K562 (cell line): Measurements from ENCODE around the gene TANC1. TPM values are rescaled to one million over a fixed set of nuclear protein-coding genes. Genes with fewer than 3 reads are reported as not detected.
A peak's percentile ranks its signal among the peaks of the same experiment; 100 is the strongest.

ENCODE experiments used
- ATAC-seq: fragments of 200-7000 bp; cut with Tn5 transposase; 3 replicates; pipeline ENCODE4 v1.9.1; 2020; ENCODE audit warnings: moderate library complexity
- BruUV-seq: library from RNA; stranded (reverse); fragments of 400-500 nt; replicated peaks from 2 replicates; lab custom pipeline; 2021; lab: Mats Ljungman, UMichigan
- CTCF ChIA-PET: fragments of 300-600 bp; formaldehyde crosslinking; extraction: SDS; loops from one replicate; lab custom pipeline; 2021; ENCODE audit warnings: low intra/inter-chr PET ratio; lab: Yijun Ruan, JAX
- POLR2A ChIA-PET: fragments of 300-600, 350-650 bp; sonication (Branson Sonifier 250); formaldehyde crosslinking; extraction: SDS; loops from one replicate; lab custom pipeline; 2021; ENCODE audit warnings: antibody characterized with exemption, inconsistent platforms; lab: Yijun Ruan, JAX
- DNase-seq, 4 experiments: peaks; one replicate each; pipeline versions ENCODE4 v3.0.0 to v3.0.0-alpha.2; 2011 to 2018; ENCODE audit warnings: low spot score in 3 of 4, mixed read lengths in 3 of 4; ENCODE audit errors: extremely low read depth in 1 of 4
- FAIRE-seq: peaks from 2 replicates; lab custom pipeline; 2011; peaks lifted over from hg19 to GRCh38; lab: Jason Lieb, UNC
- H2AFZ ChIP-seq: 2 replicates; pipeline ENCODE4 v1.6.0; 2011; ENCODE audit warnings: low read depth, low read length, control low read depth, inconsistent platforms
- H3K27ac ChIP-seq: fragments of 200-600 bp; 3 replicates; pipeline ENCODE4 v1.8.0; 2011; ENCODE audit warnings: low read depth, mild to moderate bottlenecking, control low read depth, inconsistent platforms, low read length, moderate library complexity, mixed read lengths; ENCODE audit errors: extremely low read depth
- H3K27me3 ChIP-seq, 2 experiments: fragments of 300-600 bp in 1 of 2; 2 replicates in 1 of 2; 3 replicates in 1 of 2; pipeline versions ENCODE4 v1.6.0 to v1.8.0; 2011; ENCODE audit warnings: inconsistent platforms in 2 of 2, low read length in 2 of 2, mild to moderate bottlenecking in 1 of 2, mixed read lengths in 1 of 2, moderate library complexity in 1 of 2; ENCODE audit not compliant: control insufficient read depth in 2 of 2, insufficient read depth in 2 of 2
- H3K36me3 ChIP-seq: fragments of 300-600 bp; 3 replicates; pipeline ENCODE4 v1.8.0; 2011; ENCODE audit warnings: mild to moderate bottlenecking, low read length, inconsistent platforms; ENCODE audit not compliant: control insufficient read depth, insufficient read depth
- H3K4me1 ChIP-seq, 2 experiments: fragments of 200-600 bp in 1 of 2; replicated peaks in 1 of 2; 2 replicates in 1 of 2; 3 replicates in 1 of 2; pipeline versions ENCODE4 v1.5.1 to v1.8.0; 2011; ENCODE audit warnings: inconsistent platforms in 2 of 2, low read length in 2 of 2, mild to moderate bottlenecking in 1 of 2, mixed read lengths in 1 of 2, moderate library complexity in 1 of 2; ENCODE audit not compliant: control insufficient read depth in 2 of 2, insufficient read depth in 2 of 2
- H3K4me2 ChIP-seq: 2 replicates; pipeline ENCODE4 v1.6.1; 2011; ENCODE audit warnings: low read length, control low read depth, inconsistent platforms, mixed read lengths; ENCODE audit not compliant: insufficient read depth
- H3K4me3 ChIP-seq: fragments of 200-600 bp; sonication (generic), shearing (Covaris generic); 2 replicates; pipeline ENCODE4 v1.5.1; 2016; ENCODE audit warnings: control low read depth, inconsistent platforms
- H3K79me2 ChIP-seq: fragments of 200-600 bp; 3 replicates; pipeline ENCODE4 v1.8.0; 2011; ENCODE audit warnings: low read length, inconsistent platforms; ENCODE audit not compliant: control insufficient read depth, insufficient read depth
- H3K9ac ChIP-seq, 2 experiments: 2 replicates each; pipeline versions ENCODE4 v1.6.0 to v1.6.1; 2011; ENCODE audit warnings: low read depth in 2 of 2, low read length in 2 of 2, control low read depth in 1 of 2, inconsistent platforms in 1 of 2, mild to moderate bottlenecking in 1 of 2, mixed read lengths in 1 of 2; ENCODE audit not compliant: insufficient read depth in 1 of 2
- H3K9me1 ChIP-seq: one replicate; pipeline ENCODE4 v1.6.0; 2011; ENCODE audit warnings: inconsistent platforms, mild to moderate bottlenecking, low read length, moderate library complexity; ENCODE audit not compliant: control insufficient read depth, insufficient read depth
- H3K9me3 ChIP-seq: replicated peaks from 2 replicates; pipeline ENCODE4 v1.5.1; 2011; ENCODE audit warnings: low read depth, low read length, inconsistent platforms; ENCODE audit not compliant: control insufficient read depth, insufficient read depth
- H4K20me1 ChIP-seq: replicated peaks from 2 replicates; pipeline ENCODE4 v1.6.1; 2011; ENCODE audit warnings: low read length, inconsistent platforms, mixed read lengths; ENCODE audit not compliant: control insufficient read depth, insufficient read depth
- ATF3 ChIP-seq, 2 experiments: fragments of 450-650 bp in 1 of 2; sonication (generic) in 1 of 2; formaldehyde crosslinking in 1 of 2; IDR thresholded peaks in 1 of 2; conservative IDR thresholded peaks in 1 of 2; 2 replicates each; pipeline versions ENCODE4 v1.6.1 to v1.8.1; 2016 to 2023; ENCODE audit warnings: mild to moderate bottlenecking in 2 of 2, moderate library complexity in 2 of 2, inconsistent platforms in 1 of 2, missing genetic modification reagents in 1 of 2
- ATF7 ChIP-seq: fragments of 450-650 bp; IDR thresholded peaks from 2 replicates; pipeline ENCODE4 v1.7.1; 2014; ENCODE audit warnings: mild to moderate bottlenecking, moderate library complexity
- DPF2 ChIP-seq: fragments of 450-650 bp; IDR thresholded peaks from 2 replicates; pipeline ENCODE4 v1.6.1; 2016
- E2F6 ChIP-seq, 2 experiments: IDR thresholded peaks; 2 replicates each; pipeline ENCODE4 v1.6.1; 2011; ENCODE audit warnings: borderline replicate concordance in 1 of 2, control low read depth in 1 of 2, low read depth in 1 of 2, low read length in 1 of 2, mild to moderate bottlenecking in 1 of 2, mixed read lengths in 1 of 2, moderate library complexity in 1 of 2; ENCODE audit not compliant: insufficient read depth in 1 of 2, insufficient read length in 1 of 2, poor library complexity in 1 of 2, severe bottlenecking in 1 of 2; ENCODE audit errors: extremely low read depth in 1 of 2
- RAD51 ChIP-seq: fragments of 450-650 bp; IDR thresholded peaks from 2 replicates; pipeline ENCODE4 v1.7.1; 2016; ENCODE audit warnings: low read depth, mild to moderate bottlenecking, borderline replicate concordance
- WGBS: fragments of 100-300 bp; shearing (Covaris generic); methylation state at CpG from one replicate; pipeline ENCODE4 v1.1.6; 2016; ENCODE audit warnings: low coverage, mixed read lengths; ENCODE audit not compliant: insufficient coverage; ENCODE audit errors: missing lambda C conversion rate; 5-methylcytosine and 5-hydroxymethylcytosine counted together
- in situ Hi-C: fragments of 300-500 bp; cut with MboI; formaldehyde crosslinking; loops from 4 replicates; pipeline ENCODE4 v1.15.0; 2018; ENCODE audit warnings: inconsistent platforms, mixed read lengths
- intact Hi-C: fragments of 100-400 bp; cut with micrococcal nuclease; formaldehyde crosslinking; loops from 2 replicates; pipeline ENCODE4 v1.14.2; 2022
- polyA plus RNA-seq, 8 experiments: library from polyadenylated mRNA; depleted of rRNA in 4 of 8; stranded (reverse) in 5 of 8; unstranded in 3 of 8; fragments of >200 nt; fragmentation: Nextera tagmentation in 2 of 8; fragmentation: Illumina TruSeq in 1 of 8; extraction: Ambion mirVana in 2 of 8; extraction: Trizol in 1 of 8; gene quantifications; 2 replicates each; pipeline versions ENCODE4 v1.2.1 to v1.2.3, GENCODE V29; 2011 to 2014; ENCODE audit warnings: inconsistent platforms in 1 of 8, missing spikeins in 1 of 8
- total RNA-seq, 7 experiments: library from RNA; depleted of rRNA in 6 of 7; stranded (reverse); fragments of >200 nt in 6 of 7; fragmentation: Illumina TruSeq in 2 of 7; extraction: Trizol in 2 of 7; gene quantifications; 2 replicates each; pipeline versions ENCODE4 v1.2.1 to v1.2.3, GENCODE V29; 2011 to 2021; ENCODE audit warnings: low replicate concordance in 1 of 7

Gene TANC1
- total and polyA plus RNA-seq, 9 of the 15 experiments (the other 6 are each of a cell fraction or from before 2014, with no cell fraction given) = under 0.01 to 0.20 (median 0.07) TPM; not detected in 1

- WGBS = 13% methylated on average over 12 of the region's 12 CpGs
- no peaks in the 10 kb centered on the region for H3K9me3 ChIP-seq
- no peak for FAIRE-seq
- no TSS peak for BruUV-seq
- no peak for DNase-seq
- CTCF ChIA-PET = no interaction called here
- H2AFZ ChIP-seq = no peak overlapping the region
- in situ Hi-C loops (no loop called here), intact Hi-C loops (no loop called here)
- no peaks in the 10 kb centered on the region for H3K9me1 ChIP-seq
- no peak overlapping the region for H3K9ac ChIP-seq
- no peak overlapping the region for H3K4me2 ChIP-seq
- peaks cover 45 to 56% of the 10 kb centered on the region in 2 experiments for H3K27me3 ChIP-seq
- ATAC-seq = no peak
- TF ChIP-seq RAD51 (no peak), ATF7 (peak; percentile 76), ATF3 (IDR thresholded peaks at IDR 0.05) (peak; percentile 59), ATF3 (CRISPR knock-in tag; conservative IDR thresholded peaks at IDR 0.05) (no peak), DPF2 (no peak), E2F6 (IDR thresholded peaks at IDR 0.05; ENCODE audit: borderline replicate concordance in 1 of 2, extremely low read depth in 1 of 2, insufficient read depth in 1 of 2, insufficient read length in 1 of 2, low read depth in 1 of 2, low read length in 1 of 2, poor library complexity in 1 of 2, severe bottlenecking in 1 of 2) (no peak)
- H4K20me1 ChIP-seq = 0 out of 2 replicates have a peak, but pooled peaks cover 3% of the 10 kb centered on the region
- H3K4me1 ChIP-seq = peaks cover 0 to 3% of the 10 kb centered on the region in 2 experiments; a peak in 1 of 5 replicates
- H3K36me3 ChIP-seq = no peaks in the 10 kb centered on the region
- POLR2A ChIA-PET = interaction anchor here (0.5 to 0.9 kb wide), 2 partner anchors 8 to 182 kb away, joined by 3 read pairs; no protein-coding TSS in a partner anchor
- H3K4me3 ChIP-seq = no peak overlapping the region
- no peak overlapping the region for H3K27ac ChIP-seq
- H3K79me2 ChIP-seq = no peaks in the 10 kb centered on the region
Measured at GRCh38 chr2:159192371-159192918, 224.0 kb downstream of the TANC1 start.
